Heart left ventricle (tissue), 16 donors: Measurements from ENCODE around the gene MEF2D. TPM values are rescaled to one million over a fixed set of nuclear protein-coding genes. Genes with fewer than 3 reads are reported as not detected.

Experiments
- ATAC-seq, 4 donors: fragments of 200-7000 bp; cut with Tn5 transposase; one replicate each; pipeline ENCODE4 v1.9.1; 2020 to 2022; ENCODE audit warnings: moderate library complexity in 4 of 4, mild to moderate bottlenecking in 3 of 4, moderate number of reproducible peaks in 1 of 4
- DNase-seq, 5 donors: peaks; one replicate each; pipeline ENCODE4 v3.0.0-alpha.2; 2020
- H3K27ac ChIP-seq, 12 donors: fragments of 200-600 bp; sonication (generic) in 4 of 12; one replicate each; pipeline versions ENCODE4 v1.5.0 to v1.8.0; 2016 to 2022; ENCODE audit warnings: mild to moderate bottlenecking in 2 of 12
- H3K27me3 ChIP-seq, 9 donors: fragments of 200-600 bp; sonication (generic) in 2 of 9; one replicate each; pipeline versions ENCODE4 v1.5.1 to v1.8.0; 2016 to 2022; ENCODE audit warnings: mild to moderate bottlenecking in 3 of 9
- H3K36me3 ChIP-seq, 9 donors: fragments of 200-600 bp; sonication (generic) in 2 of 9; one replicate each; pipeline versions ENCODE4 v1.5.0 to v1.8.0; 2018 to 2022; ENCODE audit warnings: mild to moderate bottlenecking in 2 of 9
- H3K4me1 ChIP-seq, 12 donors: fragments of 200-600 bp; sonication (generic) in 4 of 12; one replicate each; pipeline versions ENCODE4 v1.5.0 to v1.8.0; 2016 to 2022; ENCODE audit warnings: mild to moderate bottlenecking in 3 of 12
- H3K4me3 ChIP-seq, 12 donors: fragments of 200-600 bp; sonication (generic) in 4 of 12; one replicate each; pipeline versions ENCODE4 v1.5.0 to v1.8.0; 2017 to 2022; ENCODE audit warnings: mild to moderate bottlenecking in 9 of 12, moderate library complexity in 4 of 12
- H3K9me3 ChIP-seq, 12 donors: fragments of 200-600 bp; sonication (generic) in 4 of 12; one replicate each; pipeline versions ENCODE4 v1.5.0 to v1.8.0; 2016 to 2022; ENCODE audit warnings: mild to moderate bottlenecking in 1 of 12
- POLR2A ChIP-seq, 2 donors: fragments of 450-650 bp; IDR thresholded peaks; one replicate each; pipeline ENCODE4 v1.6.1; 2017; ENCODE audit warnings: antibody characterized with exemption in 2 of 2, mild to moderate bottlenecking in 2 of 2, moderate library complexity in 2 of 2
- WGBS, 4 donors: extraction: QIAGEN DNeasy Blood & Tissue Kit in 2 of 4; methylation state at CpG; one replicate each; pipeline versions ENCODE4 v1.1.5 to v1.1.7; 2013 to 2018; 5-methylcytosine and 5-hydroxymethylcytosine counted together
- intact Hi-C, 10 donors: fragments of 100-400 bp; cut with DNase I; formaldehyde crosslinking; loops; one replicate each; pipeline versions ENCODE4 v1.11.1 to v1.14.2; 2022
- polyA plus RNA-seq, 2 donors: library from polyadenylated mRNA; stranded (reverse); fragments of 200-250 nt; gene quantifications; one replicate each; pipeline ENCODE4 v1.2.3, GENCODE V29; 2013
- total RNA-seq, 9 donors: library from RNA; depleted of rRNA in 2 of 9; stranded (reverse); fragments of >200 nt in 2 of 9; fragmentation: NEBNext Ultra II Directional in 3 of 9; extraction: Animal tissue kit (Norgen Biotek cat#: 25700) in 3 of 9; gene quantifications; one replicate each; pipeline versions ENCODE4 v1.1.0 to v1.2.4, GENCODE V29; 2016 to 2023
- TF ChIP-seq, protein P1 (sequence below), 12 donors: fragments of 200-600 bp; sonication (generic) in 4 of 12; IDR thresholded peaks; one replicate each; pipeline versions ENCODE4 v1.5.0 to v1.8.0; 2018 to 2022; ENCODE audit warnings: antibody characterized with exemption in 12 of 12, mild to moderate bottlenecking in 5 of 12
- donor health status: ischemic (EF 13 %, LVEDD 7.1; RV severe dilation, severe dysfunction).
- donor health status: healthy with polysubstance abuse.
- donor health status: DM: no; HTN: yes; CAD: no.
- donor health status: DM: no; HTN: no; CAD: no.
- donor health status: ischemic (EF 25% LVEDD 6.9; RV normal size, moderate dysfunction).
- donor health status: ischemic (EF 25% LVEDD 5.7; RV mildly dilated, moderate dysfunction).
- donor health status: healthy.
- donor health status: DM: yes; HTN: yes; CAD: no.
- donor health status: ischemic (EF 35%, LVEDD 5.7; RV mildly dilated, moderate dysfunction).
- donor health status: nonischemic (EF 11% LVEDD 7.7; RV severe dilation, severe dysfunction).
- donor health status: DM: yes; HTN: yes; CAD: no.
- donor health status: PGD.
- donor health status: ischemic (EF 29% LVEDD 5.4; RV normal size, mild dysfunction).
- donor health status: nonischemic (EF 23%, LVEDD 6.1; RV moderate dilation, normal function).

Gene MEF2D
- total and polyA plus RNA-seq, 11 donors = 40.5 to 203 (median 92.3) TPM

- no peak for ATAC-seq
- no peaks in the 10 kb centered on the region for H3K36me3 ChIP-seq
- DNase-seq = no peak
- no peaks in the 10 kb centered on the region for H3K9me3 ChIP-seq
- H3K27ac ChIP-seq = no peak overlapping the region
- intact Hi-C loops = no loop called here
- H3K4me1 ChIP-seq = peaks cover 4 to 30% (median 21%) of the 10 kb centered on the region in 12 donors
- peaks cover 30 to 99% (median 69%) of the 10 kb centered on the region in 9 donors for H3K27me3 ChIP-seq
- no peak for TF ChIP-seq POLR2A (IDR thresholded peaks at IDR 0.05)
- TF ChIP-seq, protein P1, sequence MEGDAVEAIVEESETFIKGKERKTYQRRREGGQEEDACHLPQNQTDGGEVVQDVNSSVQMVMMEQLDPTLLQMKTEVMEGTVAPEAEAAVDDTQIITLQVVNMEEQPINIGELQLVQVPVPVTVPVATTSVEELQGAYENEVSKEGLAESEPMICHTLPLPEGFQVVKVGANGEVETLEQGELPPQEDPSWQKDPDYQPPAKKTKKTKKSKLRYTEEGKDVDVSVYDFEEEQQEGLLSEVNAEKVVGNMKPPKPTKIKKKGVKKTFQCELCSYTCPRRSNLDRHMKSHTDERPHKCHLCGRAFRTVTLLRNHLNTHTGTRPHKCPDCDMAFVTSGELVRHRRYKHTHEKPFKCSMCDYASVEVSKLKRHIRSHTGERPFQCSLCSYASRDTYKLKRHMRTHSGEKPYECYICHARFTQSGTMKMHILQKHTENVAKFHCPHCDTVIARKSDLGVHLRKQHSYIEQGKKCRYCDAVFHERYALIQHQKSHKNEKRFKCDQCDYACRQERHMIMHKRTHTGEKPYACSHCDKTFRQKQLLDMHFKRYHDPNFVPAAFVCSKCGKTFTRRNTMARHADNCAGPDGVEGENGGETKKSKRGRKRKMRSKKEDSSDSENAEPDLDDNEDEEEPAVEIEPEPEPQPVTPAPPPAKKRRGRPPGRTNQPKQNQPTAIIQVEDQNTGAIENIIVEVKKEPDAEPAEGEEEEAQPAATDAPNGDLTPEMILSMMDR (IDR thresholded peaks at IDR 0.05) = no peak
- peak overlapping the region in 10 of 12 donors; percentile 1 to 57 (median 30) for H3K4me3 ChIP-seq
- WGBS, 4 donors = 4 to 10% (median 7%) methylated on average over 65 to 69 of the region's 69 CpGs
Observed at GRCh38 chr1:156420205-156421061, 80.1 kb downstream of the MEF2D start.

DNA sequence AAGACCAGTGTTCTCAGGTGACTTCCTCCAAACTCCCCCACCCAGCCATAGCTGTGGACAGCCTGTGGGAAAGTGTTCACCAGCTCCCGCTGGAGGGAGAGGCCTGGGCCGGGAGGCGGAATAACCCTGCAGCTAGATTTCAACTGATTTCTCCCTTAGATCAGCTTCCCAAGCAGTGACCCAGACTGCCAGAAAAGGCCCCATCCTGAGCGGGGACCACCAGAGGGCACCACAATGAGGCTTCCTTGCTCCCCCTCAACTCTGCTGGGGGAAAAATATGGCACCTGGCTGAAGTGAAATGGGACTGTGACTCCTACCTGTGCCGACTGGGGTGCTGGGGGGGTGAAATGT, 80.7 kb downstream of the MEF2D start:
- DNase-seq (no peak), ATAC-seq (no peak)
- peak overlapping the region in 6 of 12 donors; percentile 11 to 57 (median 42) for H3K4me3 ChIP-seq
- H3K36me3 ChIP-seq = no peaks in the 10 kb centered on the region
- TF ChIP-seq, protein P1 (IDR thresholded peaks at IDR 0.05) = peak in 1 of 12 donors; percentile 8
- no peak for TF ChIP-seq POLR2A (IDR thresholded peaks at IDR 0.05)
- H3K27me3 ChIP-seq = peaks cover 30 to 100% (median 74%) of the 10 kb centered on the region in 9 donors
- 31 to 46% (median 38%) methylated on average over 4 to 5 of the region's 5 CpGs for WGBS, 4 donors
- peaks cover 4 to 30% (median 21%) of the 10 kb centered on the region in 12 donors for H3K4me1 ChIP-seq
- intact Hi-C loops = no loop called here
- no peaks in the 10 kb centered on the region for H3K9me3 ChIP-seq
- H3K27ac ChIP-seq = no peak overlapping the region

DNA sequence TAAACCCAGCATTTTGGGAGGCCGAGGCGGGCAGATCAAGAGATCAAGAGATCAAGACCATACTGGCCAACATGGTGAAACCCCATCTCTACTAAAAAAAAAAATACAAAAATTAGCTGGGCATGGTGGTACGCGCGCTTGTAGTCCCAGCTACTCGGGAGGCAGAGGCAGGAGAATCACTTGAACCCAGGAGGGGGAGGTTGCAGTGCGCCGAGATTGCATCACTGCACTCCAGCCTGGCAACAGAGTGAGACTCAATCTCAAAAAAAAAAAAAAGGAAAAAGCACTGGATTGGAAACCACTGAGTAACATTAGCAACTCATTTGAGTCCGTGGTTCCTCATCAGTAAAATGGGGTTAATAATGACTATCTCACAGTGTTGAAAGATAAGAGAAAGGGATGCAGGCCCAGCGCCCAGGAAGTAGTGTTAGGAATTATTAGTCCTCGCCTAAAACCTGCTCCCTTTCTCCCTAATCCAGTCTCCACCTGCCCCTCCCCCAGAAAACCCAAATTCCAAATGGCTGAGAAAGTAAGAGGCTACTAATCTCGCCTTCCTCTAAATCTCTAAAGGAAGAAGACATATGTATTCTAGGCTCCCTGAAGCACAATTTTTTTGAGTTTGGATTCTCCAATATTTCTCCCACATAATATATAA, 82.0 kb downstream of the MEF2D start:
- Histone ChIP-seq H3K4me3 (no peak overlapping the region), H3K36me3 (no peaks in the 10 kb centered on the region), H3K27me3 (peaks cover 30 to 99% (median 78%) of the 10 kb centered on the region in 9 donors), H3K27ac (no peak overlapping the region), H3K9me3 (no peaks in the 10 kb centered on the region), H3K4me1 (peaks cover 4 to 30% (median 21%) of the 10 kb centered on the region in 12 donors)
- TF ChIP-seq, protein P1 (IDR thresholded peaks at IDR 0.05) = no peak
- no peak for TF ChIP-seq POLR2A (IDR thresholded peaks at IDR 0.05)
- 86 to 89% (median 87%) methylated on average over 12 of the region's 12 CpGs for WGBS, 4 donors
- ATAC-seq (no peak), DNase-seq (no peak)
- intact Hi-C loops = no loop called here

DNA sequence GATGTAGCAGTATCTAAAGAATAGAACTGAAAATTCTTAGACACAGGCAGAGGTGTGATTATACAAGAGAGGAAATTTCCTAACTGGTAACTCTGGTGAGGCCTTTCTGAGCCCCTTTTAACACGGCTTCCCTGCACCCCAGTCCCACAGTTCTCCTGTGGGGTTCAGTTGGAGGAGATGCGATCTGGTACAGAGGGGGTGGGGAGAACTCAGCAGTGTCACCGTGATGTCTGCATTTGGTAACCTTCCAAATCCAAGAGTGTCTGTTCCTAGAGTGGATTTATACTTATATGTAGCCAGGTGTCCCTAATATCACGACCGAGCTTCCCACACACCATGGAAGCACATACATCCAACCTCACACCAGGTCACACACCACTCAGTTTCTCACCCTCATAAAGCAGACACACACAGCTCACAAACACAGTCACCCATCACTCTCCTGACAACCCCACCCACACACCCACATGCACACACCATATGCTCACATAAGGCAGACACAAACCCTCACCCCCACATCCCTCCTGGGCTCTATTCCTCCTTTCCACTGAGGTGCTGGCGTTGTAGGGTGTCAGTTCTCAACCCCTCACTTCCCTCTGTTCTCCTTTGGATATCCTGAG, 83.1 kb downstream of the MEF2D start:
- no peak for TF ChIP-seq POLR2A (IDR thresholded peaks at IDR 0.05)
- TF ChIP-seq, protein P1 (IDR thresholded peaks at IDR 0.05) = no peak
- intact Hi-C loops = no loop called here
- Histone ChIP-seq H3K27ac (no peak overlapping the region), H3K36me3 (no peaks in the 10 kb centered on the region), H3K4me1 (peaks cover 4 to 29% (median 21%) of the 10 kb centered on the region in 12 donors), H3K9me3 (no peaks in the 10 kb centered on the region), H3K27me3 (peaks cover 30 to 95% (median 77%) of the 10 kb centered on the region in 9 donors), H3K4me3 (no peak overlapping the region)
- WGBS, 4 donors = 80 to 87% (median 82%) methylated on average over 6 of the region's 6 CpGs
- DNase-seq = no peak
- ATAC-seq = no peak
